GM13977 (cell line): ENCODE results near the gene MOV10.

Source experiments
- DNase-seq: peaks from one replicate; pipeline ENCODE4 v3.0.0; 2012; ENCODE audit warnings: low spot score
- CTCF ChIP-seq: IDR thresholded peaks from 2 replicates; pipeline ENCODE4 v1.5.1; 2012; ENCODE audit warnings: mild to moderate bottlenecking, control low read depth; ENCODE audit not compliant: insufficient read depth; ENCODE audit errors: extremely low read depth, missing control alignments
- in situ Hi-C: fragments of 300-500 bp; cut with MboI; formaldehyde crosslinking; loops from one replicate; pipeline ENCODE4 v1.12.0; 2022; ENCODE audit warnings: low sequenced_read_pairs, low pct_unique_long_range_greater_than_20kb, mixed read lengths, inconsistent platforms; ENCODE audit not compliant: unreplicated experiment

MOV10 gene

GRCh38 chr1:112685913-112686312 is 11.5 kb downstream of the MOV10 start:
- DNase-seq: no peak
- in situ Hi-C loops: no loop called here
- TF ChIP-seq CTCF: no peak

GRCh38 chr1:112686417-112686816 is 12.0 kb downstream of the MOV10 start:
- no peak for TF ChIP-seq CTCF
- DNase-seq: no peak
- in situ Hi-C loops: no loop called here

GRCh38 chr1:112686835-112687234 is 12.4 kb downstream of the MOV10 start:
- in situ Hi-C loops: no loop called here
- no peak for TF ChIP-seq CTCF
- no peak for DNase-seq

- no peak for TF ChIP-seq CTCF
- no peak for DNase-seq
- in situ Hi-C loops: no loop called here
Observed at GRCh38 chr1:112687361-112687760, 12.9 kb downstream of the MOV10 start.

GRCh38 chr1:112687785-112688496 is 13.5 kb downstream of the MOV10 start:
- in situ Hi-C loops: no loop called here
- DNase-seq: no peak
- no peak for TF ChIP-seq CTCF

GRCh38 chr1:112688781-112689193 is 14.3 kb downstream of the MOV10 start:
- in situ Hi-C loops: no loop called here
- TF ChIP-seq CTCF: no peak
- no peak for DNase-seq
